Embryonic facial prominence (tissue), 1 donor: Measurements from ENCODE around the gene NOG.

ENCODE experiments used
- DNase-seq: peaks from one replicate; pipeline ENCODE4 v3.0.0-alpha.2; 2016; ENCODE audit errors: extremely low spot score

The NOG gene

GRCh38 chr17:56596691-56597494 lies 3.4 kb downstream of the NOG start:
- DNase-seq = no peak

GRCh38 chr17:56597495-56597990 lies 4.0 kb downstream of the NOG start:
- peak; percentile 91 for DNase-seq

DNA sequence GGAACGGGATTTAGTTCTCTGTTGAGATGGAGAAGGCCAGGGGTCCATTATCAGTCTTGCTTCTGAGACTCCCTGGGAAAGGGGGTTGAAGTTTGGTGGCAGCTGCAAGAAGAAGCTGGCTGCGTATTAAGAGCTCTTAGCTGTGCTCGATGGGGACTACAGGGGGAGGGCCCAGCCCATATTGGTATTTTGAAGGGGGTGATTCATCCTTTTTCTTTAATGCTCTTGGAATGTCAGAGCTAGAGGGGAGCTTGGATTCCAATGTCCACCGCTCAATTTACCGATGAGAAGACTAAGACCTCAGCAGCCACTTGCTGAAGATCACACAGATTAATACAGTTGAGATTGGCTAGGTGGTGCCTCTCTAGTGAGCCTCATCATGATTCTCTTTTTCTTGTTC lies 5.0 kb downstream of the NOG start:
- DNase-seq = no peak

DNA sequence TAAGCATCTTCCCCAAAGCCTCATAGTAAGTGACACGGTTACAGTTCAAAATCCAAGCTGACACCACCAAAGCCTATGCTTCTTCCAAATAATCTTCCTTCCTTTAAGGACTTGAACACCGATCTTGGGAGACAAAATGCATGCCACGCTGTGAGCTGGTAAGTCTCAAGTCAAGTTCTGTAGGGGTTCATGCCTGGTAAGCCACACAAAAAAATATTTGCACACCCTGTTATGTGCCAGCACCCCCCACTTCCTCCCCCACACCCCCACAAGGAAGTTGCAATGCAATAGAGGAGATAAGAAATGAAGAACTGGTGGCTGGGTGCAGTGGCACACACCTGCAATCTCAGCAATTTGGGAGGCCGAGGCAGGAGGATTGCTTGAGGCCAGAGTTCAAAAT lies 5.6 kb downstream of the NOG start:
- no peak for DNase-seq

- DNase-seq = no peak
Observed at GRCh38 chr17:56599566-56599965, 6.1 kb downstream of the NOG start.

DNA sequence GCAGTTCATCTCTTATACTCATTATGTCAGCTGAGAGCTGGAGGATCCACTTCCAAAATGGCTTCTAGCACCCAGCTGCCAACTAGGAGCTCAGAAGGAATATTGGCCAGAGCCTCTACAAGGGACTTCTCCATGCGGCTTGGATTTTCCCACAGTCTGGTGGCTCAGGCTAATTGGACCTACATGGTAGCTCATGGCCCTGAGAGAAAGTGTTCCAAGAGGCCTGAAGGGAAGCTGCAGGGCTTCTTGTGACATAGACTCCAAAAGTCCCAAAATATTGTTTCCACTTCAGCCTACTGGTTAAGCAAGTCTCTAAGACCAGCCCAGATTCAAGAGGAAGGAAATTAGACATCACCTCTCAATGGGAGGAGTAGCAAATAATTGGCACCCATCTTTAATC lies 6.8 kb downstream of the NOG start:
- no peak for DNase-seq

DNA sequence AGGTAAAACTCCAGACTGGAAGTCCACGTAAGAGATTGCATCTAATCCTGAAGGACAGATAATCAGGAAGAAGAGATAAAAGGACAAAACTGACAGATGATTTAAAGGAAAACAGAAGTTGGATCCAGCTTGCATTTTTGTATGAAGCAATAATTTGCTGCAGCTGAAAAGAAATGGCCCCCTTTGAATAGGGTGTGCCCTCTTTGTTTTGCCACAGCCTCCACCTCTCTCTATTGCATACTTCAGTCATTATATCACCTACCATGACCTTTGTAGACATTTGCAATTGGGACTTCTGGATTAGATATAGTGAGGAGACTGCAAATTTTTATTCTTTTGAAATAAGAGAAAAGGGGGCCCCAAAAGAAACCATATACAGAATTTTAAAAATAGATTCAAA lies 8.1 kb downstream of the NOG start:
- DNase-seq = no peak

GRCh38 chr17:56602292-56603130 lies 9.0 kb downstream of the NOG start:
- no peak for DNase-seq

DNA sequence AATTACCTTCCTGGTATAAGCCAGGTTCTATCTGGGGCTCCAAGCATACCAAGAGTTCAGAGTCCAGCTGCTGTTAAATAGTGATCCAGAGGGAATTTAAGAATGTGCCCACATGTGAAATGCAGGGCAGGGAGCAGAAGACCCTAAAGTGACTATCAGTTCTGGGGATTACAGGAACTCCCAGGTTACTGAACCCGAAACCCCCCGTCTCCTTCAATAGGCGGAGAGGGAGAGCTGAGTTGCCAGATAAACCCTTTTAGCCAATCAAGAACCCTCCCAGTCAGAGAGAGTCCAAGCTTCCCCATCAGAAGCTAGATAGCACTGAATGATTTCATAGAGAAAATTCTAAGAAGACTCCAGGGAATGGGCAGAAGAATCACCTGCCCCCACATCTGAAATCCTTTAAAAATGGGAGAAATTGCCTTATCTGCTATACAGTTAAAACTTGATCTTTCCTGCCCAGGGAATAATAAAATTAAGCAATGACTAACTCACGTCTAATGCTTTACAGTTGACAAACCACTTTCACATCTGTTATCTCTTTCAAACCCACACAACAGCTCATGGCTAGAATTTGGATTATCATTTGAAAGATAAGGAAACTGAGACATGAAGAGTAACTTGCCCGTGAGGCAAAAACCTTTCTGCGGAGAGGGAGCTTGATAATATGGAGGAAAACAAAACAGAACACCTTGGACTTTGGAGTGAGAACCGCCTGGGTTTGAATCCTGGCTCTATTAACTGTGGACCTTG lies 10.2 kb downstream of the NOG start:
- DNase-seq = no peak

DNA sequence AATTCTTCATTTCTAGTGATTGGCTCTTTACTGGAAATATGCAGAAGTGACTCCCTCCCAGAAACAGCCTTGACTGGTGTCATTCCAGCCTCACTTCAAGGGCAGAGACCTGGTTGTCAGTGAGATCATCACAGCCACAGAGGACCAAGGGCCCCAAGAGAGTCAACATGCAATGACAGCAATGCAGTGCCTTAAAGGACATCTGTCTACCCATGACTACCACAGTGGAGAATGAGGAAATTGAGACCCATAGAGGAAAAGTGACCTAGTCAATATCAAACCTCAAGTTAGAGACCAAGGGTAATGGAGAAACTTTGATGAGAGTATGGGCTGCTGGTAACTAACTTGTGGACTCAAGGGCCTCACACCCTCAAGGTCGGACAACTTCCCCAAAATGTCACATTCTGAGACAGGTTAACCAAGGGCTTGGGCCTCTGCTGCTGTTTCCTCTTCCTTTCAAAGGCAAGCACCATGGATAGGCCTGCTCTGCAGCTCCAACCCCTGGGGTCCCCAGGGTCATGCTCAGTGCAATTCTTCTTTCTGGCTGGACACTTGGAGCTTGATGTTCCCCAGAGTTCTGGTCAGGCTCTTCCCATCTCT lies 11.3 kb downstream of the NOG start:
- DNase-seq = no peak

DNA sequence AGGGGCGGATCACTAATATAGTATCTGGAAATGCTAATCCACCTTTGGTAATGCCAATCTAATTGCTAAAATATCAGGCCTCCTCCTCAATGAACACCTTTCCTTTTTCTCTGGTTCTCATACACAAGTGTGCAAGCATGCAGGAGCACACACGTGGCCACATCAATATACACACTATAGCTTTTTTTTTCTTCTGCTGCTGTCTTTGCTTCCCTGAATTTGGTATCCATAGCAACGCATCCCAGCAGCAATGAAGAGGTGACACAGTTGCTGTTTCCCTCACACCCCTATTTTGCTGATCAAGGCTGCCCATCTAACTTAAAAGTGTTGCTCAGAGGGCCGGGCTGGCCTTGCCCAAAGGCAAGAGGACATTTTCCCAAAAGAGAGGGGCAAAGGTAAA lies 15.4 kb downstream of the NOG start:
- DNase-seq = no peak

GRCh38 chr17:56610321-56610720 lies 16.8 kb downstream of the NOG start:
- no peak for DNase-seq

- DNase-seq = no peak
Observed at GRCh38 chr17:56613131-56613530, 19.6 kb downstream of the NOG start.

- DNase-seq = no peak
Observed at GRCh38 chr17:56614522-56614921, 21.0 kb downstream of the NOG start.

GRCh38 chr17:56616239-56616638 lies 22.7 kb downstream of the NOG start:
- no peak for DNase-seq

DNA sequence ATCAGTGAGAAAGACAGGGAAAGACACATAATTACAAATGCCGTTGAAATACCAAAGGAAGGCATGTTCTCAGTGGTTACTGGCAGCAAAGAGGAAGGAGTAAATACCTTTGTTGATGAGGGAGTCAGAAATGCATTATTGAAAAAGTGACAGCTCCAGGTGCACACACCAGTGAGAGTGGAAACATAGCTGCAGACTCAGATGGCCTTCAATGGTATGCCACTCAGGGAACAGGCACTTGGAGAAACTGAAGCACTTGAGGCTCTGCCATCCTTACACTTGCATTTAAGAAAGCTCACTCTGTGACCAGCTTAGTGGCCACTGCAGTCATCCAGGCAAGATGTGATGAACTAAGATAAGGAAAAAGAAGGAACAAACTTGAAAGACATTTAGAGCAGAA lies 29.9 kb downstream of the NOG start:
- DNase-seq = no peak

- peak; percentile 20 for DNase-seq
Observed at GRCh38 chr17:56624309-56624708, 30.8 kb downstream of the NOG start.

DNA sequence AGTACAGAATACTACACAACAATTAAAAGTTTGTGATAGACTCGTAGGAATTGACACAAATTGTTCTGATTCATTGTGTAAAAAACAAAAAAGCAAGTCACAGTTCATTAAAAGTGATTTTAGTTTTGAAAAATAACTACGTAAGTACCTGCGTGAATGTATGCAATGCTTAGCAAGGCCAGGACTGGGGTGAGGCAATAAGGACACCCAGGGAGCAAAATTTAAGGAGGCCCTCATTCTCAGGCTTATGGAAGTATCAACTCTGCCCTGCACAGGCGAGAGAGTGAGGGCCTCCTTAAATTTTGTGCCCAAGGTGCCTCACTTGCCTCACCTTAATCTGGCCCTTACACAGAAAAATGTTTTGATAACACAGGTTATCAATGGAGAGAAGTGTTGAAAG lies 31.4 kb downstream of the NOG start:
- DNase-seq = no peak

- DNase-seq = no peak
Observed at GRCh38 chr17:56629531-56630075, 36.1 kb downstream of the NOG start.

DNA sequence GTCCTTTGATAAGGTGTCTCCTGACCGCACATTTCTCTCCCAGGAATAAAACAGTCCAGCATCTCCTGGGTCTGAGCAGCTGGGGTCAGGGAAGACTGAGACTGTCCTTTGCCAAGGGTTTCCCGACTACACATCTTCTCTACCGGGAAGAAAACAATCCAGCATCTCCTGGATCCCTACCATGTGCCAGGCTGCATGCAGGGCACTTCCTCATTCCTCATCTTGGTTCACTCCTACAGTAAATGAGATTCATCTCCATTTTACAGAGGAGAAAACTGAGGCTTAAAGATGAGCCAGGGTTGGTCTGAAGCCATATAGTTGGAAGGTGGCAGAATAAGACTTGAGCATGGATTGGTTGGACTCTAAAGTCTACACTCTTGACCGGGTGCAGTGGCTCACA lies 36.7 kb downstream of the NOG start:
- no peak for DNase-seq

GRCh38 chr17:56633681-56634080 lies 40.2 kb downstream of the NOG start:
- DNase-seq = no peak

GRCh38 chr17:56635641-56636040 lies 42.1 kb downstream of the NOG start:
- no peak for DNase-seq
